ENCODE results near the gene CDC25C.
"Not testable (repeated sequence)": the region's sequence is repeated elsewhere in the genome, so short reads cannot be mapped to it uniquely, and the experiment has no call there.

CDC25C gene

GRCh38 chr5:138344887-138345622, 13.5 kb upstream of the CDC25C start:
- DNase-seq = no peak

GRCh38 chr5:138340008-138340407, 8.4 kb upstream of the CDC25C start:
- DNase-seq = no peak

- no peak for DNase-seq
Observed at GRCh38 chr5:138339464-138339863, 7.9 kb upstream of the CDC25C start.

GRCh38 chr5:138339091-138339456, 7.5 kb upstream of the CDC25C start:
- DNase-seq = no peak

GRCh38 chr5:138338411-138339090, 6.9 kb upstream of the CDC25C start:
- no peak for DNase-seq

GRCh38 chr5:138337685-138338410, 6.2 kb upstream of the CDC25C start, which contains the start of gene FAM53C:
TSS of gene FAM53C (plus strand) at chr5:138338266. CDS start at chr5:138341336, 3,070 bp downstream.
- DNase-seq = peak; percentile 77 to 92

GRCh38 chr5:138336952-138337684, 5.5 kb upstream of the CDC25C start:
- no peak for DNase-seq

GRCh38 chr5:138334867-138335447, 3.4 kb upstream of the CDC25C start:
- DNase-seq = no peak

- no peak for DNase-seq
Observed at GRCh38 chr5:138330813-138331448, 673 bp downstream of the CDC25C start.

- DNase-seq = not testable (repeated sequence)
Observed at GRCh38 chr5:138318211-138318610, 13.4 kb downstream of the CDC25C start.

- no peak for DNase-seq
Observed at GRCh38 chr5:138316355-138316754, 15.2 kb downstream of the CDC25C start.

GRCh38 chr5:138315751-138316278, 15.8 kb downstream of the CDC25C start:
- no peak for DNase-seq

- DNase-seq = peak; percentile 16 to 40
Observed at GRCh38 chr5:138305797-138306196, 25.8 kb downstream of the CDC25C start.

GRCh38 chr5:138303372-138303771, 28.2 kb downstream of the CDC25C start:
- DNase-seq = no peak

- no peak for DNase-seq
Observed at GRCh38 chr5:138289296-138289695, 42.3 kb downstream of the CDC25C start.

- DNase-seq = no peak
Observed at GRCh38 chr5:138287246-138287645, 44.4 kb downstream of the CDC25C start.

GRCh38 chr5:138282920-138283742, 48.5 kb downstream of the CDC25C start:
- DNase-seq = no peak

- no peak for DNase-seq
Observed at GRCh38 chr5:138280915-138281314, 50.7 kb downstream of the CDC25C start.

GRCh38 chr5:138276402-138277054, 55.1 kb downstream of the CDC25C start:
- DNase-seq = peak in 1 of 2 experiments; percentile 5

- no peak for DNase-seq
Observed at GRCh38 chr5:138275895-138276294, 55.7 kb downstream of the CDC25C start.

All from NCI-H187 (cell line).